B cell (primary cell): ENCODE data around the gene SEPTIN2. TPM values are rescaled to one million over a fixed set of nuclear protein-coding genes. Genes with fewer than 3 reads are reported as not detected.
"Not testable (repeated sequence)": the region's sequence is repeated elsewhere in the genome, so short reads cannot be mapped to it uniquely, and the experiment has no call there.

Source experiments
- ATAC-seq: fragments of 200-7000 bp; cut with Tn5 transposase; one replicate; pipeline ENCODE4 v1.10.0; 2021; ENCODE audit warnings: low read depth, mild to moderate bottlenecking, moderate number of reproducible peaks, moderate library complexity
- CTCF ChIA-PET: fragments of 350-600 bp; sonication (Branson Sonifier 250); formaldehyde crosslinking; loops from one replicate; lab custom pipeline; 2021; ENCODE audit warnings: antibody characterized with exemption, inconsistent platforms; lab: Charles Lee
- POLR2A ChIA-PET: fragments of 350-600 bp; sonication (Branson Sonifier 250); formaldehyde crosslinking; loops from one replicate; lab custom pipeline; 2021; ENCODE audit warnings: antibody characterized with exemption; lab: Charles Lee
- DNase-seq: peaks from one replicate; pipeline ENCODE4 v3.0.0; 2013
- H2AFZ ChIP-seq: 2 replicates; pipeline ENCODE4 v1.6.1; 2012; ENCODE audit warnings: mild to moderate bottlenecking, low read depth, low read length; ENCODE audit not compliant: insufficient read depth, poor library complexity, severe bottlenecking
- H3K27ac ChIP-seq, 2 donors: 1 replicate in 1 of 2; 2 replicates in 1 of 2; pipeline ENCODE4 v1.5.1; 2012 to 2013; ENCODE audit warnings: low read length in 2 of 2, mild to moderate bottlenecking in 2 of 2, moderate library complexity in 1 of 2
- H3K27me3 ChIP-seq, 4 experiments: fragments of 200-600 bp in 1 of 4; sonication (generic) in 1 of 4; replicated peaks in 1 of 4; 1 replicate in 2 of 4; 2 replicates in 2 of 4; pipeline versions ENCODE4 v1.6.1 to v1.7.0; 2013 to 2016; ENCODE audit warnings: low read length in 3 of 4, mild to moderate bottlenecking in 2 of 4, mixed read lengths in 1 of 4, moderate library complexity in 1 of 4; ENCODE audit not compliant: insufficient read depth in 4 of 4, control insufficient read depth in 3 of 4; ENCODE audit errors: control extremely low read depth in 1 of 4
- H3K36me3 ChIP-seq, 2 experiments: replicated peaks in 1 of 2; 1 replicate in 1 of 2; 2 replicates in 1 of 2; pipeline versions ENCODE4 v1.6.1 to v1.7.1; 2013; ENCODE audit warnings: low read length in 1 of 2; ENCODE audit not compliant: insufficient read depth in 2 of 2, control insufficient read depth in 1 of 2; ENCODE audit errors: control extremely low read depth in 1 of 2, extremely low read depth in 1 of 2
- H3K4me1 ChIP-seq, 2 donors: fragments of 200-600 bp in 1 of 2; sonication (generic) in 1 of 2; 1 replicate in 1 of 2; 2 replicates in 1 of 2; pipeline versions ENCODE4 v1.5.1 to v1.6.1; 2013 to 2017; ENCODE audit warnings: low read length in 2 of 2; ENCODE audit not compliant: control insufficient read depth in 2 of 2, insufficient read depth in 2 of 2
- H3K4me2 ChIP-seq: replicated peaks from 2 replicates; pipeline ENCODE3; 2012; ENCODE audit warnings: mild to moderate bottlenecking, low read depth, low read length; ENCODE audit not compliant: poor library complexity, severe bottlenecking
- H3K4me3 ChIP-seq, 5 experiments: fragments of 200-600 bp in 1 of 5; sonication (generic) in 1 of 5; 1 replicate in 3 of 5; 2 replicates in 2 of 5; pipeline versions ENCODE4 v1.5.1 to v1.7.0; 2011 to 2016; ENCODE audit warnings: low read length in 4 of 5, mild to moderate bottlenecking in 4 of 5, low read depth in 2 of 5, control low read depth in 1 of 5, moderate library complexity in 1 of 5; ENCODE audit not compliant: insufficient read depth in 1 of 5; ENCODE audit errors: control extremely low read depth in 1 of 5, extremely low read depth in 1 of 5
- H3K79me2 ChIP-seq: fragments of 200-600 bp; sonication (generic); one replicate; pipeline ENCODE4 v1.6.0; 2016; ENCODE audit warnings: low read length; ENCODE audit not compliant: control insufficient read depth, insufficient read depth
- H3K9ac ChIP-seq: fragments of 200-600 bp; sonication (generic); 2 replicates; pipeline ENCODE4 v1.6.1; 2017; ENCODE audit warnings: mild to moderate bottlenecking, low read length, moderate library complexity
- H3K9me3 ChIP-seq, 3 donors: one replicate each; pipeline versions ENCODE4 v1.6.1 to v1.7.1; 2013; ENCODE audit warnings: low read length in 2 of 3; ENCODE audit not compliant: control insufficient read depth in 2 of 3, insufficient read depth in 1 of 3; ENCODE audit errors: control extremely low read depth in 1 of 3
- H4K20me1 ChIP-seq: 2 replicates; pipeline ENCODE4 v1.6.0; 2012; ENCODE audit warnings: mild to moderate bottlenecking, low read length; ENCODE audit not compliant: insufficient read depth, control insufficient read depth, poor library complexity, severe bottlenecking
- H3K27ac Mint-ChIP-seq: one replicate; pipeline ENCODE4 v1.8.0; 2021; ENCODE audit warnings: mixed read lengths
- H3K27me3 Mint-ChIP-seq: one replicate; pipeline ENCODE4 v1.8.0; 2021; ENCODE audit warnings: mixed read lengths
- H3K4me1 Mint-ChIP-seq: one replicate; pipeline ENCODE4 v1.8.0; 2021; ENCODE audit warnings: mixed read lengths
- H3K4me3 Mint-ChIP-seq: one replicate; pipeline ENCODE4 v1.8.0; 2021; ENCODE audit warnings: mixed read lengths
- H3K9me3 Mint-ChIP-seq: one replicate; pipeline ENCODE4 v1.8.0; 2022; ENCODE audit warnings: mixed read lengths; ENCODE audit not compliant: insufficient read depth
- CTCF ChIP-seq: fragments of 200-600 bp; IDR thresholded peaks from one replicate; pipeline ENCODE4 v1.8.0; 2022; ENCODE audit warnings: antibody characterized with exemption, mild to moderate bottlenecking
- EZH2 ChIP-seq: IDR thresholded peaks from 2 replicates; pipeline ENCODE4 v1.6.1; 2012; ENCODE audit warnings: borderline replicate concordance, low read depth, mild to moderate bottlenecking, moderate library complexity, low read length; ENCODE audit not compliant: insufficient read depth, poor library complexity, severe bottlenecking
- WGBS: methylation state at CpG from one replicate; pipeline ENCODE4 v1.1.5; 2013; ENCODE audit warnings: missing lambda C conversion rate; ENCODE audit not compliant: insufficient coverage; 5-methylcytosine and 5-hydroxymethylcytosine counted together
- intact Hi-C: fragments of 100-400 bp; cut with micrococcal nuclease; formaldehyde crosslinking; loops from one replicate; pipeline ENCODE4 v1.10.0; 2022
- polyA plus RNA-seq: library from polyadenylated mRNA; depleted of rRNA; stranded (reverse); fragments of >200 nt; gene quantifications from 2 replicates; pipeline ENCODE4 v1.2.3, GENCODE V29; 2012
- total RNA-seq, 2 donors: library from RNA; stranded (reverse); fragments of 120-200 nt in 1 of 2; gene quantifications; 1 replicate in 1 of 2; 2 replicates in 1 of 2; pipeline versions ENCODE4 v1.2.3 to v1.2.4, GENCODE V29; 2013 to 2022

The SEPTIN2 gene
- total and polyA plus RNA-seq, 2 donors (not counting 1 experiment from before 2014, with no cell fraction given) = 71.8 to 270 TPM

GRCh38 chr2:241390301-241391206 is 74.8 kb downstream of the SEPTIN2 start:
- intact Hi-C loops = no loop called here
- Histone ChIP-seq H4K20me1 (peaks cover 13% of the 10 kb centered on the region), H3K4me1 (peaks cover 28 to 43% of the 10 kb centered on the region in 2 donors), H3K9ac (no peak overlapping the region), H3K4me3 (no peak overlapping the region), H3K36me3 (peaks cover 0 to 2% of the 10 kb centered on the region in 2 experiments), H3K79me2 (peaks cover 24% of the 10 kb centered on the region), H3K27me3 (no peaks in the 10 kb centered on the region), H3K9me3 (peaks cover 0 to 7% (median 0%) of the 10 kb centered on the region in 3 donors), H3K27ac (peak overlapping the region in 1 of 2 donors; percentile 25), H3K4me2 (peak overlapping the region; percentile 4), H2AFZ (no peak overlapping the region)
- no peaks in the 10 kb centered on the region for H3K27me3 Mint-ChIP-seq
- peak overlapping the region; percentile 8 for H3K27ac Mint-ChIP-seq
- WGBS = 48% methylated on average over 8 of the region's 9 CpGs
- CTCF ChIA-PET = interaction anchor here (0.8 to 3.7 kb wide), 8 partner anchors 9 to 312 kb away, joined by 3 to 22 read pairs (median 6); no protein-coding TSS in a partner anchor
- no peaks in the 10 kb centered on the region for H3K9me3 Mint-ChIP-seq
- peaks cover 46% of the 10 kb centered on the region for H3K4me1 Mint-ChIP-seq
- H3K4me3 Mint-ChIP-seq = no peak overlapping the region
- no peak for ATAC-seq
- no peak for DNase-seq
- no peak for TF ChIP-seq EZH2
- POLR2A ChIA-PET = no interaction called here

- no peak for TF ChIP-seq CTCF
- no peak for TF ChIP-seq EZH2
- no peak overlapping the region for H3K4me3 ChIP-seq
- peaks cover 0 to 2% of the 10 kb centered on the region in 2 experiments for H3K36me3 ChIP-seq
- H3K4me2 ChIP-seq = no peak overlapping the region
- no peak overlapping the region for H3K27ac ChIP-seq
- POLR2A ChIA-PET = interaction anchor here (0.5 to 0.6 kb wide), 2 partner anchors 18 to 486 kb away, joined by 3 read pairs; no protein-coding TSS in a partner anchor
- DNase-seq (peak; percentile 34), ATAC-seq (peak; percentile 14)
- Mint-ChIP-seq H3K4me3 (no peak overlapping the region), H3K27ac (peak overlapping the region; percentile 26), H3K4me1 (peaks cover 46% of the 10 kb centered on the region), H3K9me3 (no peaks in the 10 kb centered on the region), H3K27me3 (no peaks in the 10 kb centered on the region)
- CTCF ChIA-PET = interaction anchor here (1.2 to 3.7 kb wide), 9 partner anchors 9 to 314 kb away, joined by 3 to 22 read pairs (median 5); no protein-coding TSS in a partner anchor
- H3K79me2 ChIP-seq = peaks cover 14% of the 10 kb centered on the region
- no peak overlapping the region for H3K9ac ChIP-seq
- peaks cover 13% of the 10 kb centered on the region for H4K20me1 ChIP-seq
- intact Hi-C loops = loop anchor here (1.0 to 2.0 kb wide), 2 partner anchors 33 to 120 kb away; no protein-coding TSS in a partner anchor
- peaks cover 0 to 7% (median 0%) of the 10 kb centered on the region in 3 donors for H3K9me3 ChIP-seq
- H3K27me3 ChIP-seq = no peaks in the 10 kb centered on the region
- WGBS = 96% methylated on average over 4 of the region's 6 CpGs
- H3K4me1 ChIP-seq = peaks cover 28 to 43% of the 10 kb centered on the region in 2 donors
- H2AFZ ChIP-seq = no peak overlapping the region
These were observed 76.4 kb downstream of the SEPTIN2 start for GRCh38 chr2:241391892-241392665.

GRCh38 chr2:241392753-241393152 is 77.0 kb downstream of the SEPTIN2 start:
- not testable (repeated sequence) for H3K27me3 Mint-ChIP-seq, H3K4me3 Mint-ChIP-seq, H3K27me3 ChIP-seq, H3K9ac ChIP-seq, H2AFZ ChIP-seq, H3K4me3 ChIP-seq, H3K9me3 Mint-ChIP-seq, H3K36me3 ChIP-seq, H3K9me3 ChIP-seq
- H3K27ac ChIP-seq = peak overlapping the region; percentile 2 to 38
- ChIA-PET CTCF (interaction anchor here (1.2 to 3.7 kb wide), 6 partner anchors 8 to 314 kb away, joined by 3 to 22 read pairs (median 7); no protein-coding TSS in a partner anchor), POLR2A (interaction anchor here (0.5 to 0.7 kb wide), 2 partner anchors 77 to 485 kb away, joined by 3 to 4 read pairs; partner anchors contain the start of genes HDLBP and SEPTIN2)
- intact Hi-C loops = loop anchor here (1.0 to 2.0 kb wide), 3 partner anchors 34 to 218 kb away; no protein-coding TSS in a partner anchor
- 9% methylated on average over 1 of the region's 4 CpGs for WGBS
- peaks cover 12% of the 10 kb centered on the region for H3K79me2 ChIP-seq
- peaks cover 13% of the 10 kb centered on the region for H4K20me1 ChIP-seq
- ATAC-seq = peak; percentile 75
- Mint-ChIP-seq H3K4me1 (peaks cover 48% of the 10 kb centered on the region), H3K27ac (peak overlapping the region; percentile 53)
- peaks cover 28 to 43% of the 10 kb centered on the region in 2 donors for H3K4me1 ChIP-seq
- peak overlapping the region; percentile 43 for H3K4me2 ChIP-seq
- DNase-seq = peak; percentile 47
